Endodermal cell (in vitro differentiated cells): ENCODE data around the gene CLEC4G. TPM values are rescaled to one million over a fixed set of nuclear protein-coding genes. Genes with fewer than 3 reads are reported as not detected.

Experiments
- DNase-seq: peaks from one replicate; pipeline ENCODE4 v3.0.0-alpha.2; 2017
- H3K27ac ChIP-seq: 2 replicates; pipeline ENCODE4 v1.5.1; 2013; ENCODE audit warnings: mild to moderate bottlenecking, low read depth, low read length, moderate library complexity
- H3K27me3 ChIP-seq: 2 replicates; pipeline ENCODE4 v1.6.1; 2013; ENCODE audit warnings: mild to moderate bottlenecking, low read length, moderate library complexity; ENCODE audit not compliant: insufficient read depth, control insufficient read depth, poor library complexity, severe bottlenecking
- H3K36me3 ChIP-seq: 2 replicates; pipeline ENCODE4 v1.7.0; 2013; ENCODE audit warnings: mild to moderate bottlenecking, low read length, moderate library complexity; ENCODE audit not compliant: control insufficient read depth, insufficient read depth
- H3K4me1 ChIP-seq: one replicate; pipeline ENCODE4 v1.7.0; 2013; ENCODE audit warnings: low read length; ENCODE audit not compliant: control insufficient read depth, insufficient read depth
- H3K4me3 ChIP-seq: 2 replicates; pipeline ENCODE4 v1.5.1; 2013; ENCODE audit warnings: mild to moderate bottlenecking, low read length, moderate library complexity
- H3K9ac ChIP-seq: 2 replicates; pipeline ENCODE4 v1.6.1; 2013; ENCODE audit warnings: mild to moderate bottlenecking, low read length, moderate library complexity; ENCODE audit not compliant: poor library complexity, severe bottlenecking; ENCODE audit errors: extremely low read depth
- H3K9me3 ChIP-seq: 2 replicates; pipeline ENCODE4 v1.6.1; 2013; ENCODE audit warnings: mild to moderate bottlenecking, low read length, moderate library complexity; ENCODE audit not compliant: control insufficient read depth
- H3K27ac Mint-ChIP-seq: 2 replicates; pipeline ENCODE4 v1.8.0; 2020; ENCODE audit warnings: mixed read lengths
- H3K27me3 Mint-ChIP-seq: 2 replicates; pipeline ENCODE4 v1.8.0; 2021; ENCODE audit warnings: mild to moderate bottlenecking, mixed read lengths; ENCODE audit not compliant: insufficient read depth
- H3K36me3 Mint-ChIP-seq: 2 replicates; pipeline ENCODE4 v1.8.0; 2020; ENCODE audit warnings: low read depth, mixed read lengths
- H3K4me1 Mint-ChIP-seq: 2 replicates; pipeline ENCODE4 v1.8.0; 2020; ENCODE audit warnings: mixed read lengths
- H3K4me3 Mint-ChIP-seq: 2 replicates; pipeline ENCODE4 v1.8.0; 2020; ENCODE audit warnings: mild to moderate bottlenecking, moderate library complexity, mixed read lengths
- H3K9me3 Mint-ChIP-seq: 2 replicates; pipeline ENCODE4 v1.8.0; 2020; ENCODE audit warnings: mild to moderate bottlenecking, mixed read lengths
- WGBS, 2 experiments: methylation state at CpG; one replicate each; pipeline versions ENCODE4 v1.1.5 to v1.1.7; 2013; ENCODE audit warnings: missing lambda C conversion rate in 2 of 2, mixed read lengths in 1 of 2; ENCODE audit not compliant: insufficient coverage in 1 of 2, insufficient read length in 1 of 2; 5-methylcytosine and 5-hydroxymethylcytosine counted together
- total RNA-seq, 2 donors: library from RNA; stranded (reverse); fragmentation: NEBNext Ultra II Directional in 1 of 2; extraction: Animal tissue kit (Norgen Biotek cat#: 25700) in 1 of 2; gene quantifications; 2 replicates in 1 of 2; 3 replicates in 1 of 2; pipeline ENCODE4 v1.2.1, GENCODE V29; 2021
- TF ChIP-seq, protein P1 (sequence below): fragments of 200-600 bp; sonication (generic); conservative IDR thresholded peaks from 2 replicates; pipeline ENCODE4 v1.5.0; 2021; ENCODE audit warnings: antibody characterized with exemption, mild to moderate bottlenecking

The CLEC4G gene
- total RNA-seq, 2 donors from 2014 or later: not detected

DNA sequence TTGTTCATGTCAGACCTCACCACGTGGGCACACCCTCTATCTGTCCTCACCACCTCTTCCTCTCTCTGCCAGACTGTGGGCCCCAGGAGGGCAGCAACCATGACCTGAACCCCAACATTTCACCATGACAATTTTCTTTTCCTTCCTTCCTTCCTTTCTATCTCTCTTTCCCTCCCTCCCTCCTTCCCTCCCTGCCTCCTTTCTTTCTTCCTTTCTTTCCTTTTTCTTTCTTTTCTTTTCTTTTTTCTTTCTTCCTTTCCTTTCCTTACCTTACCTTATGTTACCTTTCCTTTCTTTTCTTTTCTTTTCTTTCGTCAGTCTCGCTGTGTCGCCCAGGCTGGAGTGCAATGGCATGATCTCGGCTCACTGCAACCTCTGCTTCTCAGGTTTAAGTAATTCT, 21.3 kb downstream of the CLEC4G start:
- WGBS, 2 experiments: 80 to 82% methylated on average over 4 to 5 of the region's 5 CpGs
- Histone ChIP-seq H3K27me3 (no peaks in the 10 kb centered on the region), H3K4me3 (no peak overlapping the region), H3K4me1 (no peaks in the 10 kb centered on the region), H3K36me3 (no peaks in the 10 kb centered on the region), H3K27ac (no peak overlapping the region), H3K9me3 (no peaks in the 10 kb centered on the region), H3K9ac (no peak overlapping the region)
- no peak for DNase-seq
- Mint-ChIP-seq H3K4me1 (no peaks in the 10 kb centered on the region), H3K27ac (no peak overlapping the region), H3K4me3 (no peak overlapping the region), H3K36me3 (no peaks in the 10 kb centered on the region), H3K9me3 (no peaks in the 10 kb centered on the region), H3K27me3 (peaks cover 10% of the 10 kb centered on the region)
- TF ChIP-seq, protein P1, sequence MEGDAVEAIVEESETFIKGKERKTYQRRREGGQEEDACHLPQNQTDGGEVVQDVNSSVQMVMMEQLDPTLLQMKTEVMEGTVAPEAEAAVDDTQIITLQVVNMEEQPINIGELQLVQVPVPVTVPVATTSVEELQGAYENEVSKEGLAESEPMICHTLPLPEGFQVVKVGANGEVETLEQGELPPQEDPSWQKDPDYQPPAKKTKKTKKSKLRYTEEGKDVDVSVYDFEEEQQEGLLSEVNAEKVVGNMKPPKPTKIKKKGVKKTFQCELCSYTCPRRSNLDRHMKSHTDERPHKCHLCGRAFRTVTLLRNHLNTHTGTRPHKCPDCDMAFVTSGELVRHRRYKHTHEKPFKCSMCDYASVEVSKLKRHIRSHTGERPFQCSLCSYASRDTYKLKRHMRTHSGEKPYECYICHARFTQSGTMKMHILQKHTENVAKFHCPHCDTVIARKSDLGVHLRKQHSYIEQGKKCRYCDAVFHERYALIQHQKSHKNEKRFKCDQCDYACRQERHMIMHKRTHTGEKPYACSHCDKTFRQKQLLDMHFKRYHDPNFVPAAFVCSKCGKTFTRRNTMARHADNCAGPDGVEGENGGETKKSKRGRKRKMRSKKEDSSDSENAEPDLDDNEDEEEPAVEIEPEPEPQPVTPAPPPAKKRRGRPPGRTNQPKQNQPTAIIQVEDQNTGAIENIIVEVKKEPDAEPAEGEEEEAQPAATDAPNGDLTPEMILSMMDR: no peak

DNA sequence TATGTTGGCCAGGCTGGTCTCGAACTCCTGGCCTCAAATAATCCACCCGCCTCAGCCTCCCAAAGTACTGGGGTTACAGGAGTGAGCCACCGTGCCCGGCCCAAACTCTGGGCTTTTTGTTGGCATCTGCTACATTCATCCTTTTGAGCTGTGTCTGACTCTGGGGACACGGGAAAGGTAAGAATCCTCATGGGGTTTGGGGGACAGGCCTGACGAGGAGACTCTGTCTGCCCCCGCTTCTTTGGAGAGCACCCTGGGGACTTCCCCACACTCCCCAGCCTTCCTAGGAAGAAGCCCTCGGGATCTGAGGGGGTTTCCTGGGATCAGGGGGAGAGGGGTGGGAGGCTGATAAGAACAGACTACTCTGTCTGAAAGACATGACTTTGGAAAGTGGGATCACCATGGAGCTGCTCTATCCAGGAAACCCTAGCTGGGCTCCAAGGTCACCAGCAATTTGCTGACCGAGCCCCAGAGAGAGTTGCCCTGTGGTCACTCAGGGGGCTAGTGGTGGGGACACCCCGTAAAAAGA, 21.9 kb downstream of the CLEC4G start:
- Mint-ChIP-seq H3K4me3 (no peak overlapping the region), H3K27me3 (peaks cover 10% of the 10 kb centered on the region), H3K36me3 (no peaks in the 10 kb centered on the region), H3K4me1 (no peaks in the 10 kb centered on the region), H3K9me3 (no peaks in the 10 kb centered on the region), H3K27ac (no peak overlapping the region)
- TF ChIP-seq, protein P1: no peak
- no peaks in the 10 kb centered on the region for H3K4me1 ChIP-seq
- no peak overlapping the region for H3K27ac ChIP-seq
- 84 to 94% methylated on average over 5 to 10 of the region's 10 CpGs for WGBS, 2 experiments
- H3K9me3 ChIP-seq: no peaks in the 10 kb centered on the region
- no peaks in the 10 kb centered on the region for H3K27me3 ChIP-seq
- no peak overlapping the region for H3K9ac ChIP-seq
- no peak overlapping the region for H3K4me3 ChIP-seq
- no peak for DNase-seq
- H3K36me3 ChIP-seq: no peaks in the 10 kb centered on the region

DNA sequence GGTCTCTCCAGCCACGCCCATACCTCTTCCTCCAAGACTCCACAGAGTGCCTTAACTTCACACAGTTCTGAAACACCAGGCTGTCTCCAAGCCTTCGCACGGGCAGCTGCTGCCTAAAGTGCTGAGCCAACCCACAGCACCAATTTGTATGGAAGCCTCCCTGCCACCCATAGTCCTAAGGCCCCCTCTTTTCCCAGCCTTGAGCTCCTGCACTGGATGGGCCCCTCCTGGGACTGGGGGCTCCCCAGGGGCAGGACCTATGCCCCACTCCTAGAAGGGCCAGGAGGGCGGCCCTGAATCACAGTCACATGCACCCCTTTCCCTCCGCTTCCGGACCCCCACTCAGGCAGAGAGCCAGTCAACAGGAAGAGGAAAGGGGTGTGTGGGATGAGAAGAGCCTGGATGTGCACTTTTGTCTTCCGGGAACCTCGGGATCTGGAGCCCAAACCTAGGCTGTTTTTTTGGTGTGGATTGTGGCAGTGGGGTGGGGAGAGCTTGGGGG, 24.9 kb downstream of the CLEC4G start:
- Histone ChIP-seq H3K4me3 (no peak overlapping the region), H3K27me3 (no peaks in the 10 kb centered on the region), H3K9me3 (no peaks in the 10 kb centered on the region), H3K36me3 (no peaks in the 10 kb centered on the region), H3K4me1 (no peaks in the 10 kb centered on the region), H3K9ac (no peak overlapping the region), H3K27ac (no peak overlapping the region)
- Mint-ChIP-seq H3K36me3 (no peaks in the 10 kb centered on the region), H3K4me3 (no peak overlapping the region), H3K4me1 (no peaks in the 10 kb centered on the region), H3K9me3 (no peaks in the 10 kb centered on the region), H3K27ac (no peak overlapping the region), H3K27me3 (peaks cover 18% of the 10 kb centered on the region)
- WGBS, 2 experiments: 83 to 89% methylated on average over 8 of the region's 8 CpGs
- no peak for DNase-seq
- TF ChIP-seq, protein P1: no peak
